Measurements from ENCODE around the gene AZI2. TPM values are rescaled to one million over a fixed set of nuclear protein-coding genes. Genes with fewer than 3 reads are reported as not detected.

AZI2 gene
- 78.1 and 87.1 TPM in 2 replicates for total RNA-seq

GRCh38 chr3:28348629-28349468 lies at the start of gene AZI2, which contains the start of gene ZCWPW2:
Gene AZI2 (minus strand): TSS chr3:28348824. CDS start chr3:28340617, 8,207 bp downstream.
Gene ZCWPW2 (plus strand): TSS chr3:28348721. CDS start chr3:28413069, 64,348 bp downstream.

Other genes with a start within 250 kb of the AZI2 start
- 4.5 and 4.6 TPM in 2 replicates for gene CMC1, start 107.2 kb downstream of the AZI2 start, total RNA-seq
- 0.79 and 0.99 TPM in 2 replicates for gene ZCWPW2, start 103 bp downstream of the AZI2 start, total RNA-seq

All from aortic smooth muscle cell (primary cell).